ENCODE results near the gene PIAS1. TPM values are rescaled to one million over a fixed set of nuclear protein-coding genes. Genes with fewer than 3 reads are reported as not detected.

PIAS1 gene
- total RNA-seq, 1 experiment from 2014 or later, result 29.7 TPM

GRCh38 chr15:68028137-68028887 is 25.8 kb upstream of the PIAS1 start (continued):
- TF ChIP-seq E2F1 (CRISPR knock-in tag; IDR thresholded peaks at IDR 0.05) (no peak), AFF4 (CRISPR knock-in tag; IDR thresholded peaks at IDR 0.05; ENCODE audit: borderline replicate concordance) (no peak), CBFB (CRISPR knock-in tag; IDR thresholded peaks at IDR 0.05; ENCODE audit: low read depth) (no peak), SMAD4 (CRISPR knock-in tag; IDR thresholded peaks at IDR 0.05) (no peak), ZNF425 (CRISPR knock-in tag; conservative IDR thresholded peaks at IDR 0.05) (no peak)

GRCh38 chr15:68028888-68029207 is 25.3 kb upstream of the PIAS1 start:
- CTCF ChIA-PET, result no interaction called here
- Mint-ChIP-seq H3K4me1 (no peaks in the 10 kb centered on the region), H3K27ac (no peak overlapping the region)

More at GRCh38 chr15:68028888-68029207, 25.3 kb upstream of the PIAS1 start:
- TF ChIP-seq ATF2 (CRISPR knock-in tag; IDR thresholded peaks at IDR 0.05; ENCODE audit: borderline replicate concordance, low read depth) (no peak), IRF2 (CRISPR knock-in tag; IDR thresholded peaks at IDR 0.05; ENCODE audit: borderline replicate concordance, low read depth) (no peak), TEAD4 (CRISPR knock-in tag; IDR thresholded peaks at IDR 0.05) (no peak), PRRX2 (CRISPR knock-in tag; IDR thresholded peaks at IDR 0.05) (no peak), ZSCAN18 (CRISPR knock-in tag; IDR thresholded peaks at IDR 0.05) (no peak)
- DNase-seq (ENCODE audit: low spot score) (no peak), ATAC-seq (no peak)
- 0 out of 2 replicates have a peak, but pooled peaks cover 3% of the 10 kb centered on the region for H3K27me3 Mint-ChIP-seq (ENCODE audit: low read depth)
- no peak overlapping the region for H3K4me3 Mint-ChIP-seq
- no peaks in the 10 kb centered on the region; the same call in 1 of the 2 replicates for H3K36me3 Mint-ChIP-seq
- POLR2A ChIA-PET, result no interaction called here
- H3K9me3 Mint-ChIP-seq, result peaks cover 7% of the 10 kb centered on the region

Measured in WTC11 (cell line).